Measurements from ENCODE around the gene PLEKHA8. TPM values are rescaled to one million over a fixed set of nuclear protein-coding genes. Genes with fewer than 3 reads are reported as not detected.

The PLEKHA8 gene
- total and polyA plus RNA-seq, 10 of the 15 experiments (the other 5 are each of a cell fraction or from before 2014, with no cell fraction given), result 1.1 to 13.2 (median 5.7) TPM

DNA sequence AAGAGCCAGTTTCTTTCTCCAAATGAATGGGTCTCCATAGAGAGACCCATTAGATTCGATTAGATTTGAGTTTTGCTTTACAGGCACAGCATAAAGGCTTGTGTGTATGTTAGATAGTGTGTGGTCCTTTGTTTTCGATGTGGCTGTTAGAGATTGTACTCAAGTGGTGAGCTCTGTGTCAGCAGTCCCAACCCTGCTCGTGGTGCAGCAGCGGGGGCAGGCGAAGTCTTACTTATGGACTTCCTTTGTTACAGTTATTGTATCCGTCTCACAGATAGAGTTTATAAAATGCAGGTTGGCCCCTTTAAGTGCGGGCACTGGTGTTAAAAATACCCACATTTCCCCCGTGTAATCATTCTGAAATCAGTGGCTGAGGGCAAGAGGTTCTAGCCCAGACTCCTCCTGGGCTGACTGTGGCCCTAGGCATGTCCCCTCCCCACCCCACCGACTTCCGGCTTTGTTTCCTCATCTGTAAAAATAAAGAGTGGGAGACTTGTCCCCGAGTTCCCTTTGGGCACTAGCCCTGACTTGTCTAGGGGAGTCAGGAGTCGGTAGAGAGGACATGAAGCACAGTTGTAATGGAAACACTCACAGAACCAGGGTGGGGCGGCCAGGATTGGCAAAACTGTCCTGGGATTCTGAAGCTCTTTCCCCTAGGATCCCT, 135.2 kb downstream of the PLEKHA8 start:
- H3K4me3 ChIP-seq, result no peak overlapping the region
- SMC1A ChIA-PET (ENCODE audit: uncharacterized antibody, unreplicated experiment), result interaction anchor here (0.6 to 9.4 kb wide), 24 partner anchors 11 to 408 kb away, joined by 3 to 148 read pairs (median 3); partner anchors contain the start of gene PLEKHA8
- peak overlapping the region; percentile 48 for H2AFZ ChIP-seq (ENCODE audit: control insufficient read depth, low read depth, low read length)
- no peaks in the 10 kb centered on the region for H3K27me3 ChIP-seq (replicated peaks in 1 of 2; ENCODE audit: control insufficient read depth in 2 of 2, insufficient read depth in 2 of 2, low read length in 1 of 2)
- CTCF ChIA-PET, result interaction anchor here (0.6 to 6.6 kb wide), 20 partner anchors 8 to 401 kb away, joined by 3 to 182 read pairs (median 4); partner anchors contain the start of gene ZNRF2
- no peak for DNase-seq (ENCODE audit: low read depth, low spot score)
- RAD21 ChIA-PET (ENCODE audit: unreplicated experiment), result interaction anchor here (0.9 to 6.5 kb wide), 23 partner anchors 13 to 401 kb away, joined by 3 to 75 read pairs (median 5); partner anchors contain the start of gene ZNRF2
- H3K79me2 ChIP-seq (ENCODE audit: control insufficient read depth, insufficient read depth, low read length), result no peaks in the 10 kb centered on the region
- peak overlapping the region; percentile 5; the same call in 1 of the 2 replicates for H3K9ac ChIP-seq (ENCODE audit: control insufficient read depth, insufficient read depth, low read length)
- peak; percentile 73 for ATAC-seq
- H4K20me1 ChIP-seq (ENCODE audit: control insufficient read depth, insufficient read depth), result no peaks in the 10 kb centered on the region
- POLR2A ChIA-PET, result interaction anchor here (0.6 to 1.1 kb wide), 5 partner anchors 13 to 576 kb away, joined by 3 to 5 read pairs (median 3); no protein-coding TSS in a partner anchor
- peak overlapping the region; percentile 14 for H3K27ac ChIP-seq (ENCODE audit: control insufficient read depth, insufficient read depth)
- no peak for FAIRE-seq
- in situ Hi-C loops (cut with MboI), result loop anchor here (5.0 kb wide), 3 partner anchors 119 to 399 kb away; partner anchors contain the start of gene ZNRF2
- H3K9me3 ChIP-seq (replicated peaks; ENCODE audit: control insufficient read depth, insufficient read depth, low read length), result no peaks in the 10 kb centered on the region
- intact Hi-C loops (cut with micrococcal nuclease; ENCODE audit: unreplicated experiment), result loop anchor here (1.0 to 5.0 kb wide), 3 partner anchors 51 to 284 kb away; no protein-coding TSS in a partner anchor
- no peaks in the 10 kb centered on the region for H3K36me3 ChIP-seq (ENCODE audit: control insufficient read depth in 2 of 2, insufficient read depth in 2 of 2, low read length in 1 of 2)
- BruUV-seq (replicated peaks), result no TSS peak
- 2% methylated on average over 12 of the region's 13 CpGs for WGBS (ENCODE audit: insufficient coverage, insufficient replicate concordance, low lambda C conversion rate, missing lambda C conversion rate)
- H3K4me2 ChIP-seq (ENCODE audit: control insufficient read depth, insufficient read depth), result peak overlapping the region; percentile 24
- H3K4me1 ChIP-seq (ENCODE audit: control insufficient read depth, insufficient read depth, low read length), result peaks cover 35% of the 10 kb centered on the region
- TF ChIP-seq SMAD5 (IDR thresholded peaks at IDR 0.05; ENCODE audit: low read depth), result no peak
- peak in 1 of 2 experiments; percentile 23; a peak in 1 of 4 replicates for TF ChIP-seq EP300 (IDR thresholded peaks at IDR 0.05; ENCODE audit: borderline replicate concordance in 1 of 2, control insufficient read depth in 1 of 2, low read depth in 2 of 2, low read length in 2 of 2)
- no peak for TF ChIP-seq ZBTB33 (IDR thresholded peaks at IDR 0.05)
- TF ChIP-seq STAT3 (IDR thresholded peaks at IDR 0.05; ENCODE audit: low read depth, low read length), result no peak
- TF ChIP-seq MEF2A (IDR thresholded peaks at IDR 0.05; ENCODE audit: insufficient read depth, low read depth, low read length), result peak; percentile 54; the same call in 1 of the 2 replicates
- TF ChIP-seq EGR1 (IDR thresholded peaks at IDR 0.05; ENCODE audit: borderline replicate concordance in 1 of 2, low read depth in 2 of 2, low read length in 2 of 2), result 0 out of 3 replicates have a peak, but pooled peaks of 1 of the 2 experiments have one; percentile 23
- peak; percentile 54 for TF ChIP-seq NR2F1 (conservative IDR thresholded peaks at IDR 0.05)
- TF ChIP-seq GABPA (IDR thresholded peaks at IDR 0.05; ENCODE audit: low read depth), result 0 out of 2 replicates have a peak, but pooled peaks have one; percentile 21
- no peak for TF ChIP-seq NFXL1 (IDR thresholded peaks at IDR 0.05; ENCODE audit: borderline replicate concordance)
- TF ChIP-seq DPF2 (IDR thresholded peaks at IDR 0.05), result peak; percentile 68
- TF ChIP-seq GATAD2B (conservative IDR thresholded peaks at IDR 0.05; ENCODE audit: low read depth), result 0 out of 2 replicates have a peak, but pooled peaks have one; percentile 58
- TF ChIP-seq, protein P1, sequence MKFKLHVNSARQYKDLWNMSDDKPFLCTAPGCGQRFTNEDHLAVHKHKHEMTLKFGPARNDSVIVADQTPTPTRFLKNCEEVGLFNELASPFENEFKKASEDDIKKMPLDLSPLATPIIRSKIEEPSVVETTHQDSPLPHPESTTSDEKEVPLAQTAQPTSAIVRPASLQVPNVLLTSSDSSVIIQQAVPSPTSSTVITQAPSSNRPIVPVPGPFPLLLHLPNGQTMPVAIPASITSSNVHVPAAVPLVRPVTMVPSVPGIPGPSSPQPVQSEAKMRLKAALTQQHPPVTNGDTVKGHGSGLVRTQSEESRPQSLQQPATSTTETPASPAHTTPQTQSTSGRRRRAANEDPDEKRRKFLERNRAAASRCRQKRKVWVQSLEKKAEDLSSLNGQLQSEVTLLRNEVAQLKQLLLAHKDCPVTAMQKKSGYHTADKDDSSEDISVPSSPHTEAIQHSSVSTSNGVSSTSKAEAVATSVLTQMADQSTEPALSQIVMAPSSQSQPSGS (IDR thresholded peaks at IDR 0.05; ENCODE audit: low read length), result no peak
- 0 out of 2 replicates have a peak, but pooled peaks have one; percentile 6 for TF ChIP-seq ZNF384 (IDR thresholded peaks at IDR 0.05; ENCODE audit: borderline replicate concordance, low read depth, low read length)
- peak; percentile 56 for TF ChIP-seq MEF2B (IDR thresholded peaks at IDR 0.05; ENCODE audit: partially characterized antibody, poor library complexity, severe bottlenecking)
